GM12878 (cell line): ENCODE data around the gene CD14. TPM values are rescaled to one million over a fixed set of nuclear protein-coding genes. Genes with fewer than 3 reads are reported as not detected.

Source experiments
- ATAC-seq: fragments of 200-7000 bp; cut with Tn5 transposase; 3 replicates; pipeline ENCODE4 v1.9.1; 2020; ENCODE audit warnings: mild to moderate bottlenecking, moderate library complexity
- BruUV-seq: library from RNA; stranded (reverse); fragments of 400-500 nt; replicated peaks from 2 replicates; lab custom pipeline; 2021; lab: Mats Ljungman, UMichigan
- CTCF ChIA-PET: fragments of 300-600 bp; sonication (Branson Sonifier 250); formaldehyde crosslinking; extraction: SDS; loops from one replicate; lab custom pipeline; 2021; ENCODE audit warnings: inconsistent platforms; lab: Yijun Ruan, JAX
- POLR2A ChIA-PET: fragments of 350-600 bp; formaldehyde crosslinking; extraction: SDS; loops from one replicate; lab custom pipeline; 2021; ENCODE audit warnings: inconsistent platforms; lab: Charles Lee
- RAD21 ChIA-PET: fragments of 300-600 bp; sonication (Branson Sonifier 250); formaldehyde crosslinking; loops from one replicate; lab custom pipeline; 2023; ENCODE audit warnings: antibody characterized with exemption; ENCODE audit not compliant: unreplicated experiment; lab: Charles Lee
- SMC1A ChIA-PET: fragments of 300-600 bp; sonication (Branson Sonifier 250); formaldehyde crosslinking; loops from one replicate; lab custom pipeline; 2023; ENCODE audit not compliant: unreplicated experiment, uncharacterized antibody; lab: Charles Lee
- DNase-seq: peaks from one replicate; pipeline ENCODE4 v3.0.0-alpha.2; 2011; ENCODE audit warnings: low read depth, low spot score
- FAIRE-seq: peaks from 3 replicates; lab custom pipeline; 2011; peaks lifted over from hg19 to GRCh38; lab: Jason Lieb, UNC
- H2AFZ ChIP-seq: 2 replicates; pipeline ENCODE4 v1.6.0; 2011; ENCODE audit warnings: low read depth, low read length, control low read depth; ENCODE audit not compliant: control insufficient read depth
- H3K27ac ChIP-seq: 2 replicates; pipeline ENCODE4 v1.5.1; 2011; ENCODE audit warnings: control low read depth; ENCODE audit not compliant: control insufficient read depth, insufficient read depth
- H3K27me3 ChIP-seq, 2 experiments: replicated peaks in 1 of 2; 2 replicates each; pipeline versions ENCODE4 v1.6.0 to v1.6.1; 2011; ENCODE audit warnings: low read length in 1 of 2; ENCODE audit not compliant: control insufficient read depth in 2 of 2, insufficient read depth in 2 of 2
- H3K36me3 ChIP-seq, 2 experiments: 2 replicates each; pipeline ENCODE4 v1.5.1; 2011; ENCODE audit warnings: low read length in 1 of 2; ENCODE audit not compliant: control insufficient read depth in 2 of 2, insufficient read depth in 2 of 2
- H3K4me1 ChIP-seq: 2 replicates; pipeline ENCODE4 v1.6.1; 2011; ENCODE audit warnings: mild to moderate bottlenecking, low read length, moderate library complexity, mixed read lengths; ENCODE audit not compliant: control insufficient read depth, insufficient read depth
- H3K4me2 ChIP-seq: 2 replicates; pipeline ENCODE4 v1.6.0; 2011; ENCODE audit warnings: control low read depth; ENCODE audit not compliant: control insufficient read depth, insufficient read depth
- H3K4me3 ChIP-seq: fragments of 200-600 bp; sonication (generic); 2 replicates; pipeline ENCODE4 v1.5.1; 2016
- H3K79me2 ChIP-seq: 2 replicates; pipeline ENCODE4 v1.6.0; 2011; ENCODE audit warnings: low read length; ENCODE audit not compliant: control insufficient read depth, insufficient read depth
- H3K9ac ChIP-seq: 2 replicates; pipeline ENCODE4 v1.8.0; 2011; ENCODE audit warnings: low read length, control low read depth, mixed read lengths; ENCODE audit not compliant: control insufficient read depth, insufficient read depth
- H3K9me3 ChIP-seq: replicated peaks from 3 replicates; pipeline ENCODE4 v1.5.1; 2011; ENCODE audit warnings: mild to moderate bottlenecking, low read length; ENCODE audit not compliant: control insufficient read depth, insufficient read depth
- H4K20me1 ChIP-seq: 2 replicates; pipeline ENCODE4 v1.6.0; 2011; ENCODE audit not compliant: control insufficient read depth, insufficient read depth
- ATF2 ChIP-seq: IDR thresholded peaks from 2 replicates; pipeline ENCODE4 v1.6.1; 2012; ENCODE audit warnings: low read length, inconsistent platforms
- CREM ChIP-seq: IDR thresholded peaks from 2 replicates; pipeline ENCODE4 v1.6.1; 2014; ENCODE audit warnings: antibody characterized with exemption, low read depth
- FOXK2 ChIP-seq: fragments of 450-650 bp; IDR thresholded peaks from 2 replicates; pipeline ENCODE4 v1.6.1; 2017; ENCODE audit warnings: mild to moderate bottlenecking, moderate library complexity
- HCFC1 ChIP-seq: fragments of 150-350 bp; IDR thresholded peaks from 2 replicates; pipeline ENCODE4 v1.6.1; 2014; ENCODE audit warnings: low read length
- IRF3 ChIP-seq: fragments of 450-650 bp; IDR thresholded peaks from 2 replicates; pipeline ENCODE4 v1.6.1; 2014; ENCODE audit warnings: mild to moderate bottlenecking
- MAX ChIP-seq: IDR thresholded peaks from 2 replicates; pipeline ENCODE4 v1.6.1; 2012; ENCODE audit warnings: low read depth, low read length, improper control_type of control experiment
- MLLT1 ChIP-seq: fragments of 450-650 bp; IDR thresholded peaks from 2 replicates; pipeline ENCODE4 v1.6.1; 2016; ENCODE audit warnings: mild to moderate bottlenecking
- MTA3 ChIP-seq: IDR thresholded peaks from 2 replicates; pipeline ENCODE4 v1.6.1; 2012; ENCODE audit warnings: low read length, inconsistent platforms, borderline replicate concordance
- POU2F2 ChIP-seq: IDR thresholded peaks from 3 replicates; pipeline ENCODE4 v1.6.1; 2011; ENCODE audit warnings: low read depth, mild to moderate bottlenecking, low read length, borderline replicate concordance
- RELB ChIP-seq: fragments of 450-650 bp; IDR thresholded peaks from 2 replicates; pipeline ENCODE4 v1.6.1; 2017; ENCODE audit warnings: low read depth, mild to moderate bottlenecking, moderate library complexity
- TAF1 ChIP-seq: IDR thresholded peaks from 2 replicates; pipeline ENCODE4 v1.6.1; 2011; ENCODE audit warnings: mild to moderate bottlenecking, low read depth, low read length, borderline replicate concordance
- WGBS: methylation state at CpG from one replicate; pipeline ENCODE4 v1.1.6; 2016; ENCODE audit warnings: low lambda C conversion rate; ENCODE audit not compliant: insufficient replicate concordance, insufficient coverage; ENCODE audit errors: missing lambda C conversion rate; 5-methylcytosine and 5-hydroxymethylcytosine counted together
- in situ Hi-C: fragments of 300-500 bp; cut with MboI; formaldehyde crosslinking; loops from 9 replicates; pipeline ENCODE4 v1.14.3; 2018; ENCODE audit warnings: mixed read lengths
- intact Hi-C: fragments of 100-400 bp; cut with micrococcal nuclease; formaldehyde crosslinking; loops from one replicate; pipeline ENCODE4 v1.14.2; 2022; ENCODE audit not compliant: unreplicated experiment
- polyA plus RNA-seq, 11 experiments: library from polyadenylated mRNA; depleted of rRNA in 4 of 11; unstranded in 6 of 11; stranded (reverse) in 5 of 11; fragments of >200 nt; fragmentation: Nextera tagmentation in 4 of 11; fragmentation: Illumina TruSeq in 1 of 11; extraction: Ambion mirVana in 4 of 11; extraction: Trizol in 1 of 11; gene quantifications; 1 replicate in 1 of 11; 2 replicates in 10 of 11; pipeline versions ENCODE4 v1.2.1 to v1.2.3, GENCODE V29; 2011 to 2016; ENCODE audit warnings: inconsistent platforms in 2 of 11, missing spikeins in 2 of 11, low read depth in 1 of 11
- total RNA-seq, 4 experiments: library from RNA; depleted of rRNA in 3 of 4; stranded (reverse); fragments of >200 nt in 3 of 4; fragmentation: Illumina TruSeq in 1 of 4; extraction: Trizol in 1 of 4; gene quantifications; 2 replicates each; pipeline versions ENCODE4 v1.2.1 to v1.2.3, GENCODE V29; 2013 to 2021

Gene CD14
- total and polyA plus RNA-seq, 10 of the 15 experiments (the other 5 are each of a cell fraction or from before 2014, with no cell fraction given), result 0.09 to 0.72 (median 0.18) TPM; not detected in 5

- no peak for TF ChIP-seq MLLT1
- no peak for TF ChIP-seq CREM
- TF ChIP-seq FOXK2, result no peak
- no peak for TF ChIP-seq HCFC1
- TF ChIP-seq MAX, result no peak
These were observed 46.0 kb upstream of the CD14 start (continued) for GRCh38 chr5:140678993-140679392.

- WGBS, result 69% methylated on average over 3 of the region's 3 CpGs
- FAIRE-seq (peak; percentile 49), DNase-seq (no peak), ATAC-seq (peak; percentile 78)
- in situ Hi-C loops (no loop called here), intact Hi-C loops (no loop called here)
- Histone ChIP-seq H3K4me2 (no peak overlapping the region), H3K27ac (no peak overlapping the region; the same call in 1 of the 2 replicates), H3K79me2 (no peaks in the 10 kb centered on the region), H4K20me1 (no peaks in the 10 kb centered on the region; the same call in 1 of the 2 replicates), H3K27me3 (no peaks in the 10 kb centered on the region), H3K9me3 (no peaks in the 10 kb centered on the region), H2AFZ (no peak overlapping the region), H3K9ac (no peak overlapping the region), H3K4me3 (no peak overlapping the region), H3K36me3 (peaks cover 29 to 33% of the 10 kb centered on the region in 2 experiments), H3K4me1 (no peaks in the 10 kb centered on the region)
- BruUV-seq, result no TSS peak
- ChIA-PET SMC1A (interaction anchor here (2.0 kb wide), 1 partner anchor 13 kb away, joined by 9 read pairs; the partner anchor contains the start of genes HARS1 and HARS2), CTCF (interaction anchor here (1.2 kb wide), 1 partner anchor 13 kb away, joined by 3 read pairs; the partner anchor contains the start of genes HARS1 and HARS2), POLR2A (interaction anchor here (1.2 kb wide), 1 partner anchor 14 kb away, joined by 3 read pairs; no protein-coding TSS in a partner anchor), RAD21 (no interaction called here)
- TF ChIP-seq POU2F2, result no peak
- TF ChIP-seq IRF3, result no peak
- TF ChIP-seq TAF1, result no peak
- TF ChIP-seq ATF2, result no peak
- TF ChIP-seq RELB, result no peak
- no peak for TF ChIP-seq MTA3
These were observed 45.0 kb upstream of the CD14 start for GRCh38 chr5:140677947-140678346.
